ENCODE measurements around the gene TBCA.
A peak's percentile ranks its signal among the peaks of the same experiment; 100 is the strongest.

The TBCA gene, protein sequence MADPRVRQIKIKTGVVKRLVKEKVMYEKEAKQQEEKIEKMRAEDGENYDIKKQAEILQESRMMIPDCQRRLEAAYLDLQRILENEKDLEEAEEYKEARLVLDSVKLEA

DNA sequence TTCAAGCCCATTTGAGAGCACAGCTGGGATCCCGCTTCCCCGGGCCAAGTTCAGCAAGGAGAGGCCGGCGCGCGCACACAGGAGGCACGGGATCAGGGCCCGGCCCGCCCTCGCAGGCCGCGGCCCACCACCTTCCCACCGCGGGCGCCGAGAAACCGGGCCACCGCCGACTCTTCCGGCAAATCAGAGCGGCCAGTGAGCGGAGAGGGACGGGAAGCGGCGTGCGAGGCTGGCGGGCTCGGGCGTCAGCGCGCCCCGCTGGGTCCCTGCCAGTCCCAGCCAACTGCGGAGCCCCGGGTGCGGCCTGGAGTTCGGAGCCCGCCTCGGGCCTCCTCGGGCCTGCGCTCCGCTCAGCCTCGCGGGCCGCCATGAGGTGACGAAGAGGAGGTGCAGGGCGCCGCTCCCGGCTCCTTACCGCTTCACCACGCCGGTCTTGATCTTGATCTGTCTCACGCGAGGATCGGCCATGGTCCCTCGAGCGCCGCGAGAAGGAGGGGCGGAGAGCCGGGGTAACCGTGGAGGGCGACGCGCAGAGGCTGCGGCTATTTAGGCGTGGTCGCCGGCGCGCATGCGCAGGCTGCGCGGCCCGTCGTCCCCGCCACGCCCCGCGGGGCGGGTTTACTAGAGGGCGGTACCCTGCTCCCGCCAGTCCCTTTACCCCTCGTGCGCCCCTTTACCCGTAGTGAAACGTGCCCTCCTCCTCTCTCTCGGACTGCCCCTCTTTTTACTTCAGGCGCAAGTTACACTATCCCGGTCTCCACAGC lies at the start of gene TBCA:
TBCA (minus strand) TSS at position 550 of the 764 bp plus-strand sequence; CDS start at position 468, 82 bp downstream.
- peak; percentile 96 for DNase-seq (ENCODE audit: low spot score)

DNA sequence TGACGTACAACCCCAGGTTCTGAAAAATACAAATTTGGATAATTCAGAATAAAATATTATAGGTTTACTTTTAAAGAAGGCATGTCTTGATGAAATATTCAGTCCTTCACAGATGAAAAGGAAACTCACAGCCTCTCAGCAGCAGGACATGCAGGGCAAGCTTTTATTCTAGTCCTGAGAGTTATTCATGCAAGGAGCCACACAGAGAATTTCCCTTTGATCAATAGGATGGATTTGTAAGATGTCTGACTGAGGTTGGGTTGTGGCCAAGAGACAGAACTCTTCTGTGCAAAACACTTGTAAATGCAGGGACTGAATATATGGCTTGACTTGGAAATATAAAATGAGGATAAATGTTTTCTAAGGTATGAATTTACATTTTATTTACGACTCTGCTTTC lies 48.8 kb upstream of the TBCA start:
- no peak for DNase-seq (ENCODE audit: low spot score)

DNA sequence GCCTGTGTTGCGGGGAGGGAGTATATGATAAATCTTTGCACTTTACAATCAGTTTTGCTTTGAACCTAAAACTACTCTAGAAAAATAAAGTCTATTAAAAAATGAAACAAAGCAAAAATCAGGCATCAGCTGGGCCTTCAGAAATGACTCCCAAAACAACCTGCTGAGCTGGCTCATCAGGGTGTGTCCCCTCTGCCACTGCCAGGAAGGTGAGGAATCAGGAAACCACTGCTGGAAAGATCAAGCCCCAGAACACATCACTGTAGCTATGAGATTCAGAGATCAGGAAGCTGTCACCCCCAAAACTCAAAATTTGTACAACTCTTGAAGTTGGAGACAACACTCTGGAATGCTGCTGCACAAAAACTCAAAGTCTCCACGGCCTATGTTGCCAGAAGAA lies 40.5 kb upstream of the TBCA start:
- no peak for DNase-seq (ENCODE audit: low spot score)

DNA sequence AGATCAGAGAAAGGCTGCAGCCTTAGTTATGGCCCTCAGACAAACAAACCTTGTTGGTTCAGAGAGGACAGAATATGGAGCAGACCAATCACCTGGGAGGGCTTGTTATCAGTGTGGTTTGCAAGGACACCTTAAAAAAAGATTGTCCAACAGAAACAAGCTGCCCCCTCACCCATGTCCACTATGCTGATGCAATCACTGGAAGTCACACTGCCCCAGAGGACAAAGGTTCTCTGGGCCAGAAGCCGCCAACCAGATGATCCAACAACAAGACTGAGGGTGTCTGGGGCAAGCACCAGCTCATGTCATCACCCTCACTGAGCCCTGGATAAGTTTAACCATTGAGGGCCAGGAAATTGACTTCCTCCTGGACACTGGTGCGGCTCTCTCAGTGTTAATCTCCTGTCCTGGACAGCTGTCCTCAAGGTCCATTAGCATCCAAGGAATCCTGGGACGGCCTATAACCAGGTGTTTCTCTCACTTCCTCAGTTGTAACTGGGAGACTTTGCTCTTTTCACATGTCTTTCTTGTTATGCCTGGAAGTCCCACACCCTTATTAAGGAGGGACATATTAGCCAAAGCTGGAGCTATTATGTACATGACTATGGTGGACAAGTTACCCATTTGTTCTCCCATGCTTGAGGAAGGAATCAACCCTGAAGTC lies 36.9 kb upstream of the TBCA start:
- no peak for DNase-seq (ENCODE audit: low spot score)

DNA sequence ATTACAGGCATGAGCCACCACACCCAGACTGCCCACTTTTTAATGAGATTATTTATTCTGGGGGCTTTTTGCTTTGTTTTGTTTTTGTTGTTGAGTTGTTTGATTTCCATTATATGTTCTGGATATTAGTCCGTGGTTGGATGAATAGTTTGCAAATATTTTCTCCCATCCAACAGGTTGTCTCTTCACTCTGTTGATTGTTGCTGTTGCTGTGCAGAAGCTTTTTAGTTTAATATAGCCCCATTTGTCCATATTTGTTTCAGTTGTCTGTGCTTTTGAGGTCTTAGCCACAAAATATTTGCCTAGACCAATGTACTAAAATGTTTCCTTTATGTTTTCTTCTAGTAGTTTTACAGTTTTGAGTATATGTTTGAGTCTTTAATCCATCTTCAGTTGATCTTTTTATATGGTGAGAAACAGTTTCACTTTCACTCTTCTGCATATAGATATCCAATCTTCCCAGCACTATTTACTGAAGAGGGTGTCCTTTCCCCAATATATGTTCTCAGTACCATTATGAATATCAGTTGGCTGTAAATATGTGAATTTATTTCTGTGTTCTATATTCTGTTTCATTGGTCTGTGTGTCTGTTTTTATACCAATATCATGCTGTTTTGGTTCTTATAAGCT lies 30.2 kb upstream of the TBCA start:
- DNase-seq (ENCODE audit: low spot score): peak; percentile 18

DNA sequence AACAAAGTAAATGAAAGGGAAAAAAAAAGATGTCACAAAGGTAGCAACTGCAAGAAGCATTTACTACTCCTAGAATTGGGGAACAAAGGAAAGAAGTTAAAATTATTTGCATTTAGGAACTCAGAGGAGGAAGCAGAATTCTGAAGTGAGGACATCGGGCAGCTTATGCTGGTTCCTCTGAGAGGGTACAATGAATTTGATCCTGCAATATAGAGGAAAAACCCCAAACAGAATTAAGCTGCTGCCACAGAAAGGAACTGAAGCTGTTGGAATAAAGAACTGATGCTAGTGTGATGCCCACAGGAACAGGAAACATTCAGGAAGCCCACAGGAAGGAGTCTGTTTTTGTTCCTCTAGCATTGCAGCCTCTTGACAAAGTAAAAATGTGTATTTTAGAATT lies 22.3 kb upstream of the TBCA start:
- DNase-seq (ENCODE audit: low spot score): no peak

DNA sequence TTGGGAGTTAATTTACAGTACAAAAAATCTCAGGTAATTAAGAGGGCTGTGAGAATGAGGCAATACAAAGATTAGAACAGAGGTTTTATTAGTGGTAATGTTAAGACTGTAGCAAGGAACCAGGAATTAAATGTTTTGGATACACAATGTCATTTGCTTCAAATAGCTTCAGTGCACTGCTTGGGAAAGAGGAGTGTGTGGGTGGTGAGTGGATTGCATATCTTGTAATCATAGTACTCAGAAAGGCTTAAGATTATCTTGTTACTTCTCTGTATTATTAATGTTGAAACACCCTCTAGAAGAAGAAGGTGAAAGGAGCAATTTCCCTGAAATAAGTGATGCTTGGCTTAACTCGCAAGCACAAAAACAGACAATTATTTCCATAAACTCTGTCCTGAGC lies 21.0 kb upstream of the TBCA start:
- no peak for DNase-seq (ENCODE audit: low spot score)

DNA sequence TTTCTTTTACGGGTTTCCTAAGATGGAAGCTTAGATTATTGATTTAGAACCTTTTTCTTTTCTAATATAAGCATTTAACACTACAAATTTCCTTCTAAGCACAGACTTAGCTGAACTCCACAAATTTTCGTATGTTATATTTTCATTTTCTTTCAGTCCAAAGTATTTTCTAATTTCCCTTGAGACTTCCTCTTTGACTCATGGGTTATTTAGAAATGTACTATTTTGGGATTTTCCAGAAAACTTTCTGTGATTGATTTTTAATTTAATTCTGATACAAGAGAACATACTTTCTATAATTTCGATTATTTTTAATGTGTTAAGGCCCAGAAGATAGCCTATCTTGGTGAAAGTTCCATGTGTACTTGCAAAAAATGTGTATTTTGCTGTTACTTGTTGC lies 19.7 kb upstream of the TBCA start:
- DNase-seq (ENCODE audit: low spot score): no peak

DNA sequence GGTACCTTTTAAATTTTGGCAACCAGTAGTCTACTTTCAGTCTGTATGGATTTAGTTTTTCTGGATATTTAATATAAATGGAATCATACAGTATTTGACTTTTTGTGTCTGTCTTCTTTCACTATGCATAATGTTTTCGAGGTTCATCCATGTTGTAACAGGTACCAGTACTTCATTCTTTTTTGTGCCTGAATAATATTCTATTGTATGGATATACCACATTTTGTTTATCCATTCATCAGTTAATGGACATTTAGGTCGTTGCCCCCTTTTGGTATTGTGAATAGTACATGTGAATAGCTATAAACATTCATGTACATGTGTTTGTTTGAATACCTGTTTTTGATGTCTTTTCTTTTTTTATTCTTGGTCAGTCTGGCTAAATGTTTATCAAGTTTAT lies 19.1 kb upstream of the TBCA start:
- DNase-seq (ENCODE audit: low spot score): no peak

DNA sequence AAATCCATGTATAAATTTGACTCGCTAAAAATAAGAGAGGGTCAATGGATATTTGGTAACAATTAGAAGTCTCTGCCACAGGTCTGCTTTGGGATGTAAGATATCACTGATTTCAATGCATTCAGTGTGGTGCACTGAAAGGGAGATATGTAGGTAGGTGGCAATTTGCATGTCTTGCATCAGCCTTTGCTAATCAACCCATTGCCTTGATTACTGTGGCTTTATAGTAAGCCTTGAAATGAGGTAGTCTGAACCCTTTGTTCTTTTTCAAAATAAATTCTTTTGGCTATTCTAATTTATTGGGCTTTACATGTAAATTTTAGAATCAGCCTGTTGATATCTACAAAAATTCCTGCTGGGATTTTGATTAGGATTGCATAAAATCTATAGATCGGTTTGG lies 15.8 kb upstream of the TBCA start:
- no peak for DNase-seq (ENCODE audit: low spot score)

DNA sequence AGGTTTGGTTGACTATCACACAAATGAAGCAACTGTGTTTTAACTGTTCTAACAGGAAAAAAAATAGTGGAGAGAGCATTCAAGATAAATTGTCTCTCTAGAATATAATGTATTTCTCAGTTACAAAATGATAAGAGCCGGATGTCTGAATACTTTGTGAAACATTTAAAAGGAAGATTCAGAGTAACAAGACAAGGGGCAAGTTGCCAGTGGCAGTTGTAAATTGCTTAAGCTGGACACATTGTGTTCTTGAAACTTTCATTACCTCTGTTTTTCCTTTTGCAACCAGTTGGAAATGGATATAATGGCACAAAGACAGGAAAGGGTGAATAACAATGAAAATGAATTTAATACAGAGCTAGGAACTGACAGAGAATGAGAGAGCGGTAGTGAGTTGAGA lies 15.2 kb upstream of the TBCA start:
- DNase-seq (ENCODE audit: low spot score): no peak

DNA sequence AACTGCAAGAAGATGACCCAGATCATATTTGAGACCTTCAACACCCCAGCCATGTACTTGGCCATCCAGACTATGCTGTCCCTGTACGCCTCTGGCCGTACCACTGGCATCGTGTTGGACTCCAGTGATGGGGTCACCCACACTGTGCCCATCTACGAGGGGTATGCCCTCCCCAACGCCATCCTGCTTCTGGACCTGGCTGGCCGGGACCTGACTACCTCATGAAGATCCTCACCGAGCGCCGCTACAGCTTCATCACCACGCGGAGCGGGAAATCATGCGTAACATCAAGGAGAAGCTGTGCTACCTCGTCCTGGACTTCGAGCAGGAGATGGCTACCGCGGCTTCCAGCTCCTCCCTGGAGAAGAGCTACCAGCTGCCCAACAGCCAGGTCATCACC lies 9.1 kb upstream of the TBCA start:
- no peak for DNase-seq (ENCODE audit: low spot score)

DNA sequence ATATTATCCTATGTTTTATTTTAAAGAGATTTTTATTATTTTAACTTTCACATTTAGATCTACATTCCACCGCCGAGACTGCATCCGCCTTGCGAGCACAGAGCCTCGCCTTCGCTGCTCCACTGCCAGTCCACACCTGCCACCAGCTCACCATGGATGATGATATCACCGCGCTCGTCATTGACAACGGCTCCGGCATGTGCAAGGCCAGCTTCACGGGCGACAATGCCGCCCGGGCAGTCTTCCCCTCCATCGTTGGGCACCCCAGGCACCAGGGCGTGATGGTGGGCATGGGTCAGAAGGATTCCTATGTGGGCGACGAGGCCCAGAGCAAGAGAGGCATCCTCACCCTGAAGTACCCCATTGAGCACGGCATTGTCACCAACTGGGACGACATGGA lies 8.6 kb upstream of the TBCA start:
- no peak for DNase-seq (ENCODE audit: low spot score)

DNA sequence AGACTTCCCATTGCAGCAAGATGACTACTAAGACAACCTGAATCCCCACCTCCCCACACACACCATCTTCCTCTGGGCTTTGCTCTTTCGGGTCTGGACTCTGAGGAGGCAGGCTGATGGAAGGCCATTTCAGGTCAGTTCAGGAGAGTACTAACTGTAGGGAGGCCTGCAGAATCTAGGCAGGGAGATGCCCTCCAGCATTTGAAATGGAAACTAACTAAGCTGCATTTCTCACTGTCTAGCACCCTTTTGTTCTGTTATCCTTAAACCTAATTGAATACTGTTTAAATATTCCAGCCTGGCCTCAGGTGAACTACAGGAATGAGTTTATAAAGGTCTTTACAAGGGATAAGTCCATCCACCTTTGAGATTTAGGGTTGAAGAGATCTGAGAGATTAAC lies 4.9 kb upstream of the TBCA start:
- DNase-seq (ENCODE audit: low spot score): no peak

DNA sequence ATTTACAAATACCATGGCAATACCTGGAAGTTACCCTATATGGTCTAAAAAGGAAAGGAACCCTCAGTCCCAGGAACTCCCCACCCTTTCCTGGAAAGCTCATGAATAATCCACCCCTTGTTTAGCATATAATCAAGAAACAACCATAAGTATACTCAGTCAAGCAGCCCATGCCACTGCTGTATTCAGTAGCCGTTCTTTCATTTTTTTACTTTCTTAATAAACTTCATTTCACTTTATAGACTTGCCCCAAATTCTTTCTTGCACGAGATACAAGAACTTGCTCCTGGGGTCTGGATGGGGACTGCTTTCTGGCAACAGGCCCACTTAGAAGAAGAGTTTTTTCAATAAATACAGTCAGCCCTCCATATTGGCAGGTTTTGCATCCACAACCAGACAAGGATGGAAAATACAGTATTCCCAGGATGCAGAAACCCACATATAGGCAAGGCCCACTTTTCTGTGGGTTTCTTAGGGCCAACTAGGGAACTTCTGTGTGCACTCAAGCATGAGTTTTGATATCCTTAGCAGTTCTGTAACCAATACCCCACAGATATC lies 2.8 kb upstream of the TBCA start:
- DNase-seq (ENCODE audit: low spot score): peak; percentile 31

DNA sequence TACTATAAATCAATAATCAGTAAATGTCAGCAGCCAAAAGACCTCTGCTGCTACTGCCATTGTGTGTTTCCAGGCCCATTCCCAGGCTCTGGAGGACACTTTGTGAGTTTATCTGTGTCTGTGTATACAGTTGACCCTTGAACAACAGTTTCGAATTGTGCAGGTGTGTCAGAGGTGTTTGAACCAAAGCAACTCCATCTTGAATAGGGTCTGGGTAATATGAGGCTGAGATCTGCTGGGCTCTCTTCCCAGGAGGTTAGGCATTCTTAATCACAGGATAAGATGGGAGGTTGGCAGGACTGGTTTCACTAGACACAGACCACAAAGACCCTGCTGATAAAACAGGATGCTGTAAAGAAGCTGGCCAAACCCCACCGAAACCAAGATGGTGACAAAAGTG lies 2.3 kb upstream of the TBCA start:
- DNase-seq (ENCODE audit: low spot score): no peak

DNA sequence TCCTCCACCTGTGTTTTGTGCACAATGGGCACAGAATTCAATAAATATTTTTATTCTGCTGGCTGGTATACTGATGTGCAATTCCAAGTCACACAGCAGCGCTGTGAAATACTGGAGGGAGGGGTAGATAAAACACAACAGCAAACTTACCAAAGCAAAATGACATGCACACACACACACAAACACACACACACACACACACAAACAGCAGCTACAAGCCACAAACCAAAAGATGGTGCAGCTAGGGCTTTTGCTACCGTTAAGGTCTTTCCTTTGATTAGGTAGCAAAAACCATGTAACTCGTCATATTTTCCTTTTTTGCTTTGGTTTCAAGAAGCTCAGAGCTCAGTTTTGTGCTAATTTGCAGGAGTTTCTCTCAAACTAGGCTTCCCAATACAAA lies 1.8 kb upstream of the TBCA start:
- DNase-seq (ENCODE audit: low spot score): no peak

DNA sequence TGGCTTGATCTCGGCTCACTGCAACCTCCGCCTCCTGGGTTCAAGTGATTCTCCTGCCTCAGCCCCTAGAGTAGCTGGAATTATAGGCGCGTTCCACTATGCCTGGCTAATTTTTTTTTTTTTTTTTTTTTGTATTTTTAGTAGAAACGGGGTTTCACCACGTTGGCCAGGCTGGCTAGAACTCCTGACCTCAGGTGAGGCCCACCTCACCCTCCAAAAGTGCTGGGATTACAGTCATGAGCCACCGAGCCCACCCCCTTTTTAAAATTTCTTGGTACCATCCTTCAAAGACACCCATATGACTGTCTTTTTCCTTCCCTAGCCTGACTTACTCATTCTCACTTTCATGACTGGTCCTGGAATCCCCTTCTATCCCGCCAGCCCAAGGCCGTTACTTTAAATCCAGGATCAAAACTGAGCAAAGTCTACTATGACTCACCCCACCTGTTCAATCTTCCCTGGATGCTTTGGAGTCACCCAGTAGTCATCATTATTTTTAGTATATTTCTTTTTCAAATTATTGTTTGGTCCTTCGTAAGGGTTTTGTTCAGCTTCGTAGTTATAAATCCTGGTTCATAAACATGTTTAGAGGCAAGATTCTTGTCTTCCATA lies 1.2 kb upstream of the TBCA start:
- DNase-seq (ENCODE audit: low spot score): no peak

DNA sequence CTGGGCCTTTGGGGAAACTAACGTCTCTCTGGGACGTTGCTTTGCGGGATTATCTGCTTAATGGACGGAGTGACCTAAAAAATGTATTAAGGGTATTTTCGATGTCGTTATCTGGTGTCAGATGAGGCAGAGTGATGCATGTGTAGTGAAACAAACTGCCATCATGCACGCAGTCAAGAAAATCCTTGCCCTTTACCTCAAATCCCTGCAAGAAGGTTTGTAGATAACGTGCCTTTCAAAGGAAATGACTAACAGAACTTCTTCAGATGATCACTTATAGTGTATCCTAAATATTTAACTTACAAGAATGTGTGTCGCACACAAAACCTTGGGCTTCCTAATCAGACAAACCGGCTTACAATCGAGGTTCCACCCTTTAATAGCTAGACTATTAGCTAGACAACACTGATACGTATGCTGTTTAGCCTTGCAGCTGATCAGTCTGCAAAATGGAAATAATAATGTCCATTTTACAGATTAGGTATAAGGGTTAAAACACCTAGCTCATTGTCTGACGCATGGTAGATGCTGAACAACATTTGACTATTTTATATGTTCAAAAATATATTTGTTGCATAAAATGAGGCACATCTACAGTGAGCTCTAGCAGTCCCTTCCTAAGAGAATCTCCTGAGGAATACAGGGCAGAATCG lies 541 bp upstream of the TBCA start:
- no peak for DNase-seq (ENCODE audit: low spot score)

DNA sequence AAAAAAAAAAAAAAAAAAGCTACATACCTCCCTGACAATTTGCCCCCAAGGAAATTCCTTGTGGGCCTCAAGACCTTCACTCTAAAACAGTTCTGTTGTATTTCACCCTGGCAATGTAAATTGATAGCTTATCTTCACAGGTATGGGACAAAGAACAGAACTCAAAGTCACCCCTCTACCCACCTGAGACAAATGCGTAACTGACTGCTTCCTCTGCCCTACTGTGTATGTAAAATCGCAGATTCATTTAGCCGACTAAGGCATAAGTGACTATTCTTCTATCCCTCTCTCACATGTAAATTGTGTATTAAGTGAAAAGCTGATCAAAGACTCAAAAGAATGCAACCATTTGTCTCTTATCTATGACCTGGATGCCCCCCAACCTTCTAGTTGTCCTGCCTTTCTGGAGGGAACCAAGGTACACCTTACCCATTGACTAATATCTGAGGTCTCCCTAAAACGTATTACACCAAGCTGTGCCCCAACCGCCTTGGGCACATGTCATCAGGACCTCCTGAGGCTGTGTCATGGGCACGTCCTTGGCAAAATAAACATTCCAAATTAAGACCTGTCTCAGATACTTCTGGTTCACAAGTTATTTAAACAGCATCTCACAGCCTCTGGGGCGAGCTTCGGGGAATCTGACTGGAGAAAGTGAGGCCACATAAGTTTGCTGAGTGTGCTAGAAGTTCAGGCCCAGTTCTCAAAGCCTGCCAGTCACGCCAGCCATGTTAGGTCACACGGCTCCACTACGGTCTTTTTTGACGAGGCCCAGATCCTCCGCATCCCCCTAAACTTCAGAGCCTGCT lies 954 bp downstream of the TBCA start:
- no peak for DNase-seq (ENCODE audit: low spot score)

DNA sequence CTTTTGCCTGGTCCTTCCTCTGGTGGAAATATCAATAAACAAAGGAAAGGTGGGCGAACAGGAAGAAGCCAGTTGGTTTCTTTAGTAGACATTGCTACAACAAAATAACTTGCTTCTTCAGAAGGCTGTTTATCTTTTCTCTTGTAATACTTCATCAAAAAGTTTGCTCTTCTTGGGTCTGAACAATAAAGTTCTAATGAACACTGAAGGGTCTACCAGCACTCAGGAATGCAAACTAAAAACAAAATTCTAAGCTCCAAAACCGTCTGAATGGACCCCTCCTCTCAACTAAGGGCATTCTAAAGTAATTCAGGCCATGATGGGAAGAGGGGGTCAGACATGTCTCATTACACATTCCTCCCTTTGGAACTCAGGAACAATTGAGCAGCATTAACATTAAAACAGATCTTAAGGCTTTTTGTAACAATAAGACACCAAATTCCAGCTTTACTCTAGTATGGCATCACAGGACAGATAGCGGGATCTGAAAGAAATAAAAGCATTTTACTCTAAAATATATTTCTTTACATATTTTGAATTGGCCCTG lies 2.3 kb downstream of the TBCA start:
- DNase-seq (ENCODE audit: low spot score): no peak
